ENCODE measurements around the gene LMLN.
A peak's percentile ranks its signal among the peaks of the same experiment; 100 is the strongest.
"Not testable (repeated sequence)": the region's sequence is repeated elsewhere in the genome, so short reads cannot be mapped to it uniquely, and the experiment has no call there.

Gene LMLN

DNA sequence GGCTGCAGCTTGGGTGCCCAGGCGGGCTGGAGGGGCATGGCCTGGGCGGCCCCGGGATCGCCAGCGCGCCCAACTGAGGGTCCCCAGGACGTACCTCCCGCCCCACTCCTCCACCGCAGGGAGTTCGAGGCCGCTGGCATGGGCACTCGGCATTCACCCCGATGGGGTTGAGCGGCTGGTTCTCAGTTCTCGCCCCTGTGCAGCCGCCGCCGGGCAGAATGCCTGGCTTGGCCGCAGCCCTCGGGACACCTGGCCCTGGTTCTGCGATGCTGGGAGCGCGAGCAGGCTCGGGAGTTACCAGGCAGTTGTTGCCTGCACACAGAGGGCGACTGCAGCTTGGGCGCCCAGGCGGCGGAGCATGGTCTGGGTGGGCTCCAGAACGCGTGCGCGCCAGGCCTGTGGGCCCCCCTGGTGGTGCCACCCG is 121.4 kb downstream of the LMLN start:
- DNase-seq = peak in 2 of 3 experiments; percentile 56

DNA sequence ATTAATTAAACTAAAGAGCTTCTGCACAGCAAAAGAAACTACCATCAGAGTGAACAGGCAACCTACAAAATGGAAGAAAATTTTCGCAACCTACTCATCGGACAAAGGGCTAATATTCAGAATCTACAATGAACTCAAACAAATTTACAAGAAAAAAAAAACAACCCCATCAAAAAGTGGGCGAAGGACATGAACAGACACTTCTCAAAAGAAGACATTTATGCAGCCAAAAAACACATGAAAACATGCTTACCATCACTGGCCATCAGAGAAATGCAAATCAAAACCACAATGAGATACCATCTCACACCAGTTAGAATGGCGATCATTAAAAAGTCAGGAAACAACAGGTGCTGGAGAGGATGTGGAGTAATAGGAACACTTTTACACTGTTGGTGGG is 122.2 kb downstream of the LMLN start:
- not testable (repeated sequence) for DNase-seq

DNA sequence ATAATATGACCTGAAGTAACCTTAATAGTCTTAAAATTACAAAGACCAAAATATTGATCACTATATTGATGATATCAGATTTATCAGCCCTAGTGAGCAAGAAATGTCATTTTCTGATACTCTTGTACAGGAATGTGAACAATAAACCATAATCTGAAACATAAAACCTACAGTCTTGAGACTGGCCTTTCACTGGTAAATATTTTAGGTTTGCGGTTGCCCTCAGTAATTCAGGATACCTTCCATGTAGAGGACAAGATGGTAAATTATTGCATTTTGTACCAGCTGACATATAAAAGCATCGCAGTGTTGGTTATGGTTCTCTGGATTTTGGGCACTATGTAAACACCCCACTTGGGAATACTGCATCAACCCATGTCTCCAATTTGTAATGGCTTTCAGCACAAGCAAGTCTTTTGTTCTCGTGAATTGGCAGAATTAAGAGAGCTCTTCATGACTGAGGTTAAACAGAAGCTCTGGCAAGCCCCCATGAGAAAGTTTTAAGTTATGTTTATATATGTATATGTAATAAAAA is 128.5 kb downstream of the LMLN start:
- DNase-seq = peak in 1 of 3 experiments; percentile 9

DNA sequence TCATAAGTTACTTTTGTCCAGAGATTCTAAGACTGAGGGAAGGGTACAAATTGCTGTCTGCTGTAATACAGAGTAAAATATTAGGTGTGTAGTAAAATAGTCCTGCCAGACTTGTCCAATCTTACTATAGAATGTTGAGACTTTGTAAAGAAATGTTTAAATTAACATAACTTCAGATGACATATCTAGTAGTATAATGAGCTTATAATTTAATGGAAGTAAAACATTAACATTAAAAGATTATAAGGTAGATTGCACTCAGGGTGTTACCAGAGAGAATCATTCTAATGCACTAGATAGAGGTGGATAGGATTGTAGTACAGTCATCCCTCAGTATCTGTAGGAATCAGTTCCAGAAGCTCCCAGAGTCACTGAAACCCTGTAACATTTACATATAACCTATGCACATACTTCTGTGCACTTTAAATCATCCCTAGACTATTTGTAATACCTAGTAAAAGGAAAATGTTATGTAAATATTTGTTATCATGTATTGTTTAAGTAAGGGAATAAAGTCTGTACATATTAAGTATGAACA is 130.8 kb downstream of the LMLN start:
- no peak for DNase-seq

- no peak for DNase-seq
These were observed 132.3 kb downstream of the LMLN start for GRCh38 chr3:198092276-198092675.

DNA sequence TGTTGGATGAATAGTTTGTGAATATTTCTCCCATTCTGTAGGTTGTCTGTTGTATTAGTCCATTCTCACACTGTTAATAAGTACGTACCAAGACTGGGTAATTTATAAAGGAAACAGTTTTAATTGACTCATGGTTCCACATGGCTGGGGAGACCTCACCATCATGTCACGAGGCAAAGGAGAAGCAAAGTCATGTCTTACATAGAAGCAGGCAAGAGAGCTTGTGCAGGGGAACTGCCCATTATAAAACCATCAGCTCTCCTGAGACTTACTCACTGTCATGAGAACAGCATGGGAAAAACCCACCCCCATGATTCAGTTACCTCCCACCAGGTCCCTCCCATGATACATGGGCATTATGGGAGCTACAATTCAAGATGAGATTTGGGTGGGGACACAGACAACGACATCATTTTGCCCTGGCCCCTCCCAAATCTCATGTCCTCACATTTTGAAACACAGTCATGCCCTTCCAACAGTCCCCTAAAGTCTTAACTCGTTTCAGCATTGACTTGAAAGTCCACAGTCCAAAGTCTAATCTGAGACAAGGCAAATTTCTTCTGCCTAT is 133.2 kb downstream of the LMLN start:
- no peak for DNase-seq
